ENCODE data around the gene IFT57.

- TF ChIP-seq EZH2 (optimal IDR thresholded peaks at IDR 0.05; ENCODE audit: low read depth, low read length): no peak
- TF ChIP-seq, protein P1, sequence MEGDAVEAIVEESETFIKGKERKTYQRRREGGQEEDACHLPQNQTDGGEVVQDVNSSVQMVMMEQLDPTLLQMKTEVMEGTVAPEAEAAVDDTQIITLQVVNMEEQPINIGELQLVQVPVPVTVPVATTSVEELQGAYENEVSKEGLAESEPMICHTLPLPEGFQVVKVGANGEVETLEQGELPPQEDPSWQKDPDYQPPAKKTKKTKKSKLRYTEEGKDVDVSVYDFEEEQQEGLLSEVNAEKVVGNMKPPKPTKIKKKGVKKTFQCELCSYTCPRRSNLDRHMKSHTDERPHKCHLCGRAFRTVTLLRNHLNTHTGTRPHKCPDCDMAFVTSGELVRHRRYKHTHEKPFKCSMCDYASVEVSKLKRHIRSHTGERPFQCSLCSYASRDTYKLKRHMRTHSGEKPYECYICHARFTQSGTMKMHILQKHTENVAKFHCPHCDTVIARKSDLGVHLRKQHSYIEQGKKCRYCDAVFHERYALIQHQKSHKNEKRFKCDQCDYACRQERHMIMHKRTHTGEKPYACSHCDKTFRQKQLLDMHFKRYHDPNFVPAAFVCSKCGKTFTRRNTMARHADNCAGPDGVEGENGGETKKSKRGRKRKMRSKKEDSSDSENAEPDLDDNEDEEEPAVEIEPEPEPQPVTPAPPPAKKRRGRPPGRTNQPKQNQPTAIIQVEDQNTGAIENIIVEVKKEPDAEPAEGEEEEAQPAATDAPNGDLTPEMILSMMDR (IDR thresholded peaks at IDR 0.05; ENCODE audit: low read length): no peak
Observed at GRCh38 chr3:108159865-108160264, 62.4 kb downstream of the IFT57 start.
